Esophagus squamous epithelium (tissue), 5 donors: Measurements from ENCODE around the gene OSTF1. TPM values are rescaled to one million over a fixed set of nuclear protein-coding genes. Genes with fewer than 3 reads are reported as not detected.
A peak's percentile ranks its signal among the peaks of the same experiment; 100 is the strongest.

ENCODE experiments used
- DNase-seq: peaks from one replicate; lab custom pipeline; 2025; lab: John Stamatoyannopoulos, UW
- H3K27ac ChIP-seq, 4 donors: fragments of 200-600 bp; sonication (generic); one replicate each; pipeline ENCODE4 v1.5.1; 2016 to 2019; ENCODE audit warnings: mild to moderate bottlenecking in 1 of 4
- H3K27me3 ChIP-seq, 4 donors: fragments of 200-600 bp; sonication (generic); 1 replicate in 3 of 4; 2 replicates in 1 of 4; pipeline versions ENCODE4 v1.5.1 to v1.6.0; 2017 to 2021; ENCODE audit warnings: antibody characterized with exemption in 1 of 4
- H3K36me3 ChIP-seq, 3 donors: fragments of 200-600 bp; sonication (generic); one replicate each; pipeline ENCODE4 v1.5.1; 2016 to 2019
- H3K4me1 ChIP-seq, 3 donors: fragments of 200-600 bp; sonication (generic); one replicate each; pipeline ENCODE4 v1.5.1; 2017 to 2019
- H3K4me3 ChIP-seq, 4 donors: fragments of 200-600 bp; sonication (generic); 1 replicate in 3 of 4; 2 replicates in 1 of 4; pipeline ENCODE4 v1.5.1; 2016 to 2019; ENCODE audit warnings: mild to moderate bottlenecking in 2 of 4, moderate library complexity in 1 of 4
- H3K9me3 ChIP-seq, 3 donors: fragments of 200-600 bp; sonication (generic); one replicate each; pipeline ENCODE4 v1.5.1; 2016 to 2019
- CTCF ChIP-seq, 6 experiments: fragments of 450-650 bp in 4 of 6; fragments of 200-600 bp in 2 of 6; sonication (generic) in 2 of 6; IDR thresholded peaks; one replicate each; pipeline ENCODE4 v1.5.1; 2016 to 2019; ENCODE audit warnings: antibody characterized with exemption in 6 of 6, mild to moderate bottlenecking in 4 of 6, moderate library complexity in 4 of 6
- POLR2A ChIP-seq, 4 donors: fragments of 450-650 bp; IDR thresholded peaks; one replicate each; pipeline ENCODE4 v1.6.1; 2017; ENCODE audit warnings: antibody characterized with exemption in 4 of 4, mild to moderate bottlenecking in 4 of 4, moderate library complexity in 3 of 4
- WGBS, 2 donors: methylation state at CpG; one replicate each; pipeline ENCODE4 v1.1.5; 2018; 5-methylcytosine and 5-hydroxymethylcytosine counted together
- intact Hi-C: fragments of 100-400 bp; cut with DNase I; formaldehyde crosslinking; loops from one replicate; pipeline ENCODE4 v1.15.0; 2022
- total RNA-seq, 4 donors: library from RNA; depleted of rRNA; stranded (reverse); fragments of >200 nt; gene quantifications; one replicate each; pipeline ENCODE4 v1.1.0, GENCODE V29; 2016
- donor health status: DM: yes; HTN: yes; CAD: no.

Gene OSTF1
- total RNA-seq, 4 donors from 2014 or later, result 70.1 to 100 (median 86.0) TPM

GRCh38 chr9:75106857-75107256 is 18.5 kb downstream of the OSTF1 start:
- peak overlapping the region in 3 of 4 donors; percentile 36 to 91 (median 80) for H3K27ac ChIP-seq
- intact Hi-C loops, result no loop called here
- WGBS, 2 donors, result 76 to 86% methylated on average over 6 of the region's 6 CpGs

GRCh38 chr9:75108571-75108970 is 20.3 kb downstream of the OSTF1 start:
- peak overlapping the region; percentile 67 to 91 (median 83) for H3K27ac ChIP-seq
- no peaks in the 10 kb centered on the region for H3K9me3 ChIP-seq
- WGBS, 2 donors, result 50 to 66% methylated on average over 4 of the region's 4 CpGs
- H3K4me1 ChIP-seq, result peaks cover 16 to 93% (median 42%) of the 10 kb centered on the region in 3 donors
- peaks cover 0 to 7% (median 0%) of the 10 kb centered on the region in 3 donors for H3K36me3 ChIP-seq
- H3K27me3 ChIP-seq, result no peaks in the 10 kb centered on the region
- no peak overlapping the region for H3K4me3 ChIP-seq
- intact Hi-C loops, result no loop called here
- TF ChIP-seq POLR2A (IDR thresholded peaks at IDR 0.05) (no peak), CTCF (IDR thresholded peaks at IDR 0.05) (no peak)
- no peak for DNase-seq

More at GRCh38 chr9:75106857-75107256, 18.5 kb downstream of the OSTF1 start:
- Histone ChIP-seq H3K4me3 (no peak overlapping the region), H3K4me1 (peaks cover 16 to 79% (median 31%) of the 10 kb centered on the region in 3 donors), H3K27me3 (no peaks in the 10 kb centered on the region), H3K36me3 (peaks cover 0 to 23% (median 0%) of the 10 kb centered on the region in 3 donors), H3K9me3 (no peaks in the 10 kb centered on the region)
- no peak for DNase-seq
- TF ChIP-seq POLR2A (IDR thresholded peaks at IDR 0.05) (no peak), CTCF (IDR thresholded peaks at IDR 0.05) (no peak)

- WGBS, 2 donors, result 63 to 72% methylated on average over 7 of the region's 7 CpGs
- intact Hi-C loops, result no loop called here
- Histone ChIP-seq H3K9me3 (no peaks in the 10 kb centered on the region), H3K4me3 (no peak overlapping the region), H3K4me1 (peaks cover 16 to 95% (median 43%) of the 10 kb centered on the region in 3 donors), H3K27me3 (no peaks in the 10 kb centered on the region), H3K27ac (peak overlapping the region; percentile 67 to 91 (median 83)), H3K36me3 (peaks cover 0 to 2% (median 0%) of the 10 kb centered on the region in 3 donors)
- TF ChIP-seq CTCF (IDR thresholded peaks at IDR 0.05), result no peak
- no peak for TF ChIP-seq POLR2A (IDR thresholded peaks at IDR 0.05)
- no peak for DNase-seq
Measured at GRCh38 chr9:75109210-75109839, 21.0 kb downstream of the OSTF1 start.

GRCh38 chr9:75111019-75111622 is 22.8 kb downstream of the OSTF1 start:
- Histone ChIP-seq H3K9me3 (no peaks in the 10 kb centered on the region), H3K4me1 (peaks cover 16 to 89% (median 43%) of the 10 kb centered on the region in 3 donors), H3K27me3 (no peaks in the 10 kb centered on the region), H3K27ac (peak overlapping the region; percentile 60 to 91 (median 83)), H3K4me3 (no peak overlapping the region), H3K36me3 (no peaks in the 10 kb centered on the region)
- intact Hi-C loops, result no loop called here
- no peak for TF ChIP-seq CTCF (IDR thresholded peaks at IDR 0.05)
- TF ChIP-seq POLR2A (IDR thresholded peaks at IDR 0.05), result no peak
- 17 to 45% methylated on average over 5 of the region's 5 CpGs for WGBS, 2 donors
- DNase-seq, result no peak

GRCh38 chr9:75112789-75113188 is 24.5 kb downstream of the OSTF1 start:
- H3K4me3 ChIP-seq, result no peak overlapping the region
- H3K27ac ChIP-seq, result peak overlapping the region; percentile 1 to 91 (median 83)
- no peaks in the 10 kb centered on the region for H3K27me3 ChIP-seq
- H3K4me1 ChIP-seq, result peaks cover 16 to 84% (median 40%) of the 10 kb centered on the region in 3 donors
- H3K9me3 ChIP-seq, result no peaks in the 10 kb centered on the region
- H3K36me3 ChIP-seq, result peaks cover 0 to 3% (median under 1%) of the 10 kb centered on the region in 3 donors
- 65 to 77% methylated on average over 4 of the region's 4 CpGs for WGBS, 2 donors
- no peak for DNase-seq
- intact Hi-C loops, result no loop called here
- no peak for TF ChIP-seq CTCF (IDR thresholded peaks at IDR 0.05)
- no peak for TF ChIP-seq POLR2A (IDR thresholded peaks at IDR 0.05)
